BE2C (cell line): ENCODE measurements around the gene PFAS.

Source experiments
- DNase-seq: peaks from one replicate; pipeline ENCODE4 v3.0.0-alpha.2; 2020
- H3K27me3 ChIP-seq: fragments of 250-450 bp; sonication (Bioruptor Pico); 2 replicates; pipeline ENCODE4 v1.5.1; 2020; ENCODE audit warnings: mild to moderate bottlenecking
- H3K36me3 ChIP-seq: fragments of 250-450 bp; sonication (Bioruptor Pico); 2 replicates; pipeline ENCODE4 v1.5.1; 2020; ENCODE audit warnings: mild to moderate bottlenecking
- H3K4me1 ChIP-seq: fragments of 250-450 bp; sonication (Bioruptor Pico); 2 replicates; pipeline ENCODE4 v1.5.1; 2020
- H3K4me3 ChIP-seq: 2 replicates; pipeline ENCODE4 v1.5.1; 2011; ENCODE audit warnings: low read depth, low read length
- H3K9me3 ChIP-seq: fragments of 250-450 bp; sonication (Bioruptor Pico); 2 replicates; pipeline ENCODE4 v1.5.1; 2020
- CTCF ChIP-seq: IDR thresholded peaks from 2 replicates; pipeline ENCODE4 v1.5.1; 2012; ENCODE audit warnings: mild to moderate bottlenecking, low read depth, low read length

The PFAS gene

GRCh38 chr17:8222630-8223355, 26.3 kb upstream of the PFAS start:
- H3K4me3 ChIP-seq = peak overlapping the region; percentile 80
- no peaks in the 10 kb centered on the region for H3K27me3 ChIP-seq
- H3K9me3 ChIP-seq = no peaks in the 10 kb centered on the region
- H3K4me1 ChIP-seq = no peaks in the 10 kb centered on the region
- peak; percentile 85 for DNase-seq
- TF ChIP-seq CTCF = no peak
- H3K36me3 ChIP-seq = peaks cover 6% of the 10 kb centered on the region; the same call in 1 of the 2 replicates

- Histone ChIP-seq H3K9me3 (no peaks in the 10 kb centered on the region), H3K36me3 (peaks cover 6% of the 10 kb centered on the region; the same call in 1 of the 2 replicates), H3K27me3 (no peaks in the 10 kb centered on the region), H3K4me3 (peak overlapping the region; percentile 80), H3K4me1 (no peaks in the 10 kb centered on the region)
- no peak for TF ChIP-seq CTCF
- peak; percentile 38 for DNase-seq
These were observed 25.5 kb upstream of the PFAS start for GRCh38 chr17:8223356-8224126.

GRCh38 chr17:8224891-8225812, 23.9 kb upstream of the PFAS start:
- Histone ChIP-seq H3K4me1 (no peaks in the 10 kb centered on the region), H3K27me3 (no peaks in the 10 kb centered on the region), H3K4me3 (no peak overlapping the region), H3K36me3 (peaks cover 6% of the 10 kb centered on the region; the same call in 1 of the 2 replicates), H3K9me3 (no peaks in the 10 kb centered on the region)
- TF ChIP-seq CTCF = no peak
- no peak for DNase-seq

GRCh38 chr17:8225813-8226535, 23.1 kb upstream of the PFAS start:
- DNase-seq = peak; percentile 68
- H3K4me3 ChIP-seq = peak overlapping the region; percentile 57
- H3K36me3 ChIP-seq = peaks cover 6% of the 10 kb centered on the region; the same call in 1 of the 2 replicates
- TF ChIP-seq CTCF = no peak
- no peaks in the 10 kb centered on the region for H3K4me1 ChIP-seq
- no peaks in the 10 kb centered on the region for H3K9me3 ChIP-seq
- no peaks in the 10 kb centered on the region for H3K27me3 ChIP-seq

- peak overlapping the region; percentile 57 for H3K4me3 ChIP-seq
- no peaks in the 10 kb centered on the region for H3K27me3 ChIP-seq
- H3K9me3 ChIP-seq = no peaks in the 10 kb centered on the region
- peak; percentile 66 for DNase-seq
- H3K36me3 ChIP-seq = peaks cover 6% of the 10 kb centered on the region; the same call in 1 of the 2 replicates
- no peak for TF ChIP-seq CTCF
- H3K4me1 ChIP-seq = no peaks in the 10 kb centered on the region
These were observed 22.4 kb upstream of the PFAS start for GRCh38 chr17:8226536-8227237.
